Measurements from ENCODE around the gene NTRK2. TPM values are rescaled to one million over a fixed set of nuclear protein-coding genes. Genes with fewer than 3 reads are reported as not detected.

Gene NTRK2
- total RNA-seq, 2 experiments from 2014 or later: 0.12 to 2.9 TPM

DNA sequence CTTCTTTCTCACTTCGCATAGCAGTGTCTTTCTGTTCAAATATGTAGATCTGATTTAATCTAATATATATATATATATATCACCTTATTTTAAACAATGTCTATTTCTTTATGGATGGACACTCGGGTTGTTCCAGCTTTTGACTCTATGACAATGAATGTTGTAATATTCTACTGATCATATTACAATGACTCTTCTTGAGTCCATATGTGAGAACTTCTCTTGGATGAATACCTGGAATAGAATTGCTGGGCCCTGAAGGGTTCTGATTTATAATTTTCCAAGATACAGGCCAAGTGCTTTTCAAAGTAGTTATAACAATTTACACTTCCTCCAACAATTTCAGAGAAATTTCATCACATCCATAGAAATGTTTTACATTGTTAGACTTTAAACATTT, 28.8 kb downstream of the NTRK2 start:
- Mint-ChIP-seq H3K27me3 (peaks cover 32% of the 10 kb centered on the region), H3K36me3 (no peaks in the 10 kb centered on the region), H3K9me3 (ENCODE audit: low read depth) (no peaks in the 10 kb centered on the region), H3K4me1 (peaks cover 3% of the 10 kb centered on the region), H3K4me3 (no peak overlapping the region), H3K27ac (no peak overlapping the region)
- no peak for DNase-seq
- CTCF ChIA-PET: interaction anchor here (1.0 to 9.0 kb wide), 2 partner anchors 81 to 912 kb away, joined by 7 to 72 read pairs; no protein-coding TSS in a partner anchor
- no peak for ATAC-seq

DNA sequence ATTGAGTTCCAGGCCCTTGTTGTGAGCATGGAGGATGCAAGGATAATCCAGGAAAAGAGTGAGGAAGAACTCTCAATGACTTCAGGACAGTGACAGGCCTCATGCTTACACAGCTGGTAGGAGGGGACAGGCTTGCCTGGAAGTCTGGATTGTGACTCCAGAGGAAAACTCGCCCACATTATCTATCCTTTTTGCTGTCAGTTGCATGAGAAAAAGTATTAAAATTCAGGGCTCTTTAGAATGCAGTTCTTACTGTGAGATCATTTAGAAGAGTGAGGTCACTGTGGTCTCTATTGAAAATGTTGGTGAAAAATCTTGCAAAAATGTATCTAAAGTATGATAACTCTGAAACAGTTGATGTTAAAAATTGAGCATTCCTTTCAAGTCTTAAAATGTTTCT, 30.5 kb downstream of the NTRK2 start:
- H3K4me1 Mint-ChIP-seq: no peaks in the 10 kb centered on the region
- ATAC-seq: no peak
- H3K36me3 Mint-ChIP-seq: no peaks in the 10 kb centered on the region
- no peak for DNase-seq
- H3K27ac Mint-ChIP-seq: no peak overlapping the region
- H3K27me3 Mint-ChIP-seq: peaks cover 35% of the 10 kb centered on the region
- CTCF ChIA-PET: interaction anchor here (9.0 kb wide), 1 partner anchor 79 kb away, joined by 72 read pairs; no protein-coding TSS in a partner anchor
- H3K4me3 Mint-ChIP-seq: no peak overlapping the region
- no peaks in the 10 kb centered on the region for H3K9me3 Mint-ChIP-seq (ENCODE audit: low read depth)

DNA sequence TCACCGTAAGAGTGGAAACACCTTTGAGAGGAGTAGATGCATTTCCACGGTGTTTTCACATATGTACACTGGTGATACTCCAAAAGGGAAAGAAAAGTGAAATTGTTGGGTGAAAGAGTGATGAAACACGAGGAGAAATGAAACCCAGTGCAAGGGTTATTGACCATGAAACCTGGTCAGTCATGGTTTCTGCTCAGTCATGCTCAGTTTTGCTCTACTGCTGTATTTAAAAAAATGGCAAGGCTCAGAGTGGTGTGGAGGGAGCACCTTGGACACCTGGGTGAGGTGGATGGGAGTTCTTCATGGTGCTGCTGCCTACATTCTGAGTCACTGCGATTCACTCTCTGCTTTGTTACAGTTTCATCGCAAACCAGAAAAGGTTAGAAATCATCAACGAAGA, 32.3 kb downstream of the NTRK2 start:
- peaks cover 36% of the 10 kb centered on the region for H3K27me3 Mint-ChIP-seq
- CTCF ChIA-PET: interaction anchor here (9.0 kb wide), 1 partner anchor 77 kb away, joined by 72 read pairs; no protein-coding TSS in a partner anchor
- H3K4me3 Mint-ChIP-seq: no peak overlapping the region
- no peak for ATAC-seq
- H3K4me1 Mint-ChIP-seq: no peaks in the 10 kb centered on the region
- no peak for DNase-seq
- no peaks in the 10 kb centered on the region for H3K9me3 Mint-ChIP-seq (ENCODE audit: low read depth)
- no peaks in the 10 kb centered on the region for H3K36me3 Mint-ChIP-seq
- H3K27ac Mint-ChIP-seq: no peak overlapping the region

DNA sequence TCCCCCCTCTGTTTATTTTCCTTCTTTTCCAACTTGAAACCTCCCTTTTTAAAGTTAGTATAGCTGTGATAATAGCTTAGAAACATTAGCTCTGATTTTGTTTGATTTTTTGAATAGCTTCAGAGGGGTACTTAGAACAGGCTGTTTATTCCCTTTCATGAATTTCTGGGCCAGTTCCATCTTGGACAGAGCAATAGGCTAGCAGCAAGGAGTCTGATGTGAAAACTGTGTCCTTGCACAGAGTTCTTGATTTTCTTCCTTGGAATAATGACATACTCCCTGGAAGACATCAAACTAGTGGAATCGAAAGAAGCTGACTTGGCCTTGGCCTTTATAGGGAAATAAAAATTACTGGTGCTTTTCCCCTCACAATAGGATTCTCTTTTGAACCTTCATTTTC, 32.9 kb downstream of the NTRK2 start:
- Mint-ChIP-seq H3K4me3 (no peak overlapping the region), H3K36me3 (no peaks in the 10 kb centered on the region), H3K27me3 (peaks cover 36% of the 10 kb centered on the region), H3K4me1 (no peaks in the 10 kb centered on the region), H3K27ac (no peak overlapping the region), H3K9me3 (ENCODE audit: low read depth) (no peaks in the 10 kb centered on the region)
- ATAC-seq: no peak
- CTCF ChIA-PET: interaction anchor here (1.1 to 9.0 kb wide), 2 partner anchors 77 to 723 kb away, joined by 3 to 72 read pairs; no protein-coding TSS in a partner anchor
- DNase-seq: no peak

DNA sequence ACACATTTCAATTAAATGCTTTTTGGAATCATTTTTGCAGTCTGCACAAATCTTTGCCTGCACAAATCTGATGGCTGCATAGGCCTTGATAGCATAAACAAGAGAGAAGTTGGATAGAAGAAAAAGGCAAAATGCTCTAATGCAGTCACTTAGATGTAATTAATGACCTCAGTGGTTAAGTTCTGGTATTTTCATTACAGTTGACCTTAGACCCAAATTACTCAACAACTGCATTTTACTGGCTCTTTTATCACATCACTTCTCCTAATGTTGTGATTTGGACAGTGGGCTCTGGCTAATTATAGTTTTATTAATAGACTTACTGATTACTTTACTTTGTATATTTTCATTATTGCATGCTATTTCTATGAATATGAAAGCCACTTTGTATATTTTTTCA, 34.3 kb downstream of the NTRK2 start:
- DNase-seq (no peak), ATAC-seq (no peak)
- peaks cover 2% of the 10 kb centered on the region for H3K36me3 Mint-ChIP-seq
- no peak overlapping the region for H3K27ac Mint-ChIP-seq
- peaks cover 3% of the 10 kb centered on the region for H3K9me3 Mint-ChIP-seq (ENCODE audit: low read depth)
- peaks cover 5% of the 10 kb centered on the region for H3K4me1 Mint-ChIP-seq
- CTCF ChIA-PET: no interaction called here
- H3K27me3 Mint-ChIP-seq: peaks cover 36% of the 10 kb centered on the region
- H3K4me3 Mint-ChIP-seq: no peak overlapping the region

DNA sequence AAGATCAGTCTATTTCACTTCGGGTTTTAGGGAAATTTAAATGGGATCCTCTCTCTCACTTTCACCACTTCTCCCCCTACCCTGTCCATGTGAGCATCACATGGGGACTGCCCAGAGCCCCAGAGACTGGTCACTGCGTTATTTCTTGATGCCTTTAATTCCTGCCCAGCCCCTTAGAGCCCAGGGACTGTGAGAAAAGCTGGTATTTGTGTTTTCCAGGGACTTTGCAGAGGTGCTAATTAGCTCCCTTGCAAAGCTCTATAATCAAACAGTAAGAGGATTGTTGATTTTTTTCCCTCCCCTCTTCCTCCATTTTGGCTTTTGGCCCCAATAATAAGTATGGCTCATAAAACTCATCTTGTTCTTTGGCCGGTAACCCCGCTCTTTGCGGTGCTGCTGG, 35.6 kb downstream of the NTRK2 start:
- H3K9me3 Mint-ChIP-seq (ENCODE audit: low read depth): peaks cover 3% of the 10 kb centered on the region
- peaks cover 35% of the 10 kb centered on the region for H3K27me3 Mint-ChIP-seq
- peaks cover 19% of the 10 kb centered on the region for H3K4me1 Mint-ChIP-seq
- H3K27ac Mint-ChIP-seq: no peak overlapping the region
- no peak overlapping the region for H3K4me3 Mint-ChIP-seq
- CTCF ChIA-PET: interaction anchor here (1.1 kb wide), 1 partner anchor 40 kb away, joined by 4 read pairs; no protein-coding TSS in a partner anchor
- H3K36me3 Mint-ChIP-seq: peaks cover 2% of the 10 kb centered on the region
- ATAC-seq (no peak), DNase-seq (no peak)

DNA sequence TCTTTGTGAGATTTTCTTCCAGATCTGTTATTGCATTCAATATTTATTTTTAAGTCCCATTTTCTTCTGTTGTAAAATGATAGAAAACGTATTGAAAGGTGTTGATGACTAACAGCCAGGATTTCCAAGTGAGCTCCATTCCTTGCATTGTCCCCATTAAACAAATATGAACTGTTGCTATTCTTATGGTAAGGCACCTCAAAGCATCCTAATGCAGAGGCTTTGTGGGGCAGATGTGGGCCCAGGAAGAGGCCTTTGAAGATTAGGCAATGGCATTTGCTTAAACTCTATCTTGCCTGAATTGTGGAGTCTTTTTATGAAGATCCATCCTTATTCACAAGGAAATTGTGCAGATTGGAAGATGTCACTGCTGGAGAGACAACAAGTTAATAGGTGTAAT, 38.9 kb downstream of the NTRK2 start:
- Mint-ChIP-seq H3K27ac (no peak overlapping the region), H3K9me3 (ENCODE audit: low read depth) (peaks cover 3% of the 10 kb centered on the region), H3K4me3 (no peak overlapping the region), H3K4me1 (peaks cover 28% of the 10 kb centered on the region), H3K27me3 (peaks cover 23% of the 10 kb centered on the region), H3K36me3 (peaks cover 2% of the 10 kb centered on the region)
- no peak for ATAC-seq
- CTCF ChIA-PET: no interaction called here
- no peak for DNase-seq

DNA sequence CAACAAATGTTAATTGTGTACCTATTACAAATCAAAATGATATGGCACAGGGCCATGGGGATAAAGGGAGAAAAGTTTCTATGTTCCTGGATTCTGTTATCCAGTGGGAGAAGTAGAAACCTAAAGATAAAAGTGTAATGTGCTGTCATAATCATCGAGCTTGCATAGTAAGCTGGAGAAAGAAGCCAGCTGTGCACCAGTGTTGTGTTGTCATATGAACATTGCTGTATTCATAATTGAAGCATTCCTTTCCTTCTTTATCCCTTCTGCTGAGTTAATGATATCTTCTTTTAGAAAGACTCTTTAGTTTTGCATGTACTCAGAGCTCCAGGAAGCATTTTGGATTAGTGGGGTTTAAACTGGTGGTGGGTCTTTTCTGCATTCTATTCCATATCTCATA, 39.5 kb downstream of the NTRK2 start:
- Mint-ChIP-seq H3K9me3 (ENCODE audit: low read depth) (peaks cover 3% of the 10 kb centered on the region), H3K27ac (no peak overlapping the region), H3K4me1 (peaks cover 28% of the 10 kb centered on the region), H3K36me3 (peaks cover 2% of the 10 kb centered on the region), H3K4me3 (no peak overlapping the region), H3K27me3 (peaks cover 29% of the 10 kb centered on the region)
- ATAC-seq (peak; percentile 28), DNase-seq (no peak)
- CTCF ChIA-PET: no interaction called here

DNA sequence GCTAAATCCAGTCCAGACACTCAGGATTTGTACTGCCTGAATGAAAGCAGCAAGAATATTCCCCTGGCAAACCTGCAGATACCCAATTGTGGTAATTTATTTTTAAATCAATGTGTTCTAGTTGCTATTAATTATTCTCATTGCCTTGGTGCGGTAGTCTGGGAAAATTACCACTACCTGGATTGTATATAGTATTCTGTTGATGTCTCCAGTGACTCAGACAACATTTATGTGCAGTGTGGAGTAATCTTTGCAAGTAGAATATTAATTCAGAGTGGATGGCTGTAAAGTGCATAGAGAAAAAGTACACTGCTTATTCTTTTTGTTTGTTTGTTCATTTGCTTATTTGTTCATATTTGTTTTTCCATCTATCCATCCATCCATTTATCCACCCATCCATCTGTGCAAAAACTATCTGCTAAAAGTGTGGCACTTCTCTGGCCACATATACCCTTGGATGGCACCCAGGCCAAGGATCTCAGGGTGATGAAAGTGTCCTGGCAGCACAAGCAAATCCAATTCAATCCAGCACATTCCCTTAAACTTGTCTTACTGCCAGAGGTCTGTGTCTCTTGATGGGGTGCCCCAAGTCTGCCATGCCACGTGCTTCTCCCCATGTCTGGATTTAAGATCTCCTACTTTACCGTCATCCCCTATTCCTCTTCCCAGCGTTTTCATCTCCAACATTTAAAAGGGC, 41.3 kb downstream of the NTRK2 start:
- Mint-ChIP-seq H3K27me3 (peaks cover 32% of the 10 kb centered on the region), H3K36me3 (peaks cover 2% of the 10 kb centered on the region), H3K27ac (no peak overlapping the region), H3K9me3 (ENCODE audit: low read depth) (peaks cover 3% of the 10 kb centered on the region), H3K4me1 (peaks cover 28% of the 10 kb centered on the region), H3K4me3 (no peak overlapping the region)
- no peak for DNase-seq
- ATAC-seq: no peak
- CTCF ChIA-PET: interaction anchor here (1.1 kb wide), 1 partner anchor 13 kb away, joined by 3 read pairs; no protein-coding TSS in a partner anchor

DNA sequence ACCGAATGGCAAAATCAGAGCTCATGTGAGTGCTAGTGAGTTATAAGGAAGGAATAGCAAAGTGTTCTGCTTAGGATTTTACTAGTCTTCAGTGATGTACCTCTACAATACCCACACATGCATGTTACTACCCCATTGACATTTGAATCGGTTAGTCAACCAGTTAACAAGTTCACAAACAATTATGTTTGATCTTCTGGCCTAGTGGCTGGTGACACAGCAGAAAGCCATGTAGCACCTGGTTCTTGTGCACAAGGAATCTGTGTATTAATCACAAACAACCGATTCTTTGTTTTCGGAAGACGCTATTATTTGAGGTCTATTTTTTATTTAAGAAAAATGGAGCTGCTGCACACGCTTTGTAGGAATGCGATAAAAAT, 41.9 kb downstream of the NTRK2 start:
- Mint-ChIP-seq H3K27me3 (peaks cover 32% of the 10 kb centered on the region), H3K36me3 (peaks cover 2% of the 10 kb centered on the region), H3K27ac (no peak overlapping the region), H3K9me3 (ENCODE audit: low read depth) (peaks cover 3% of the 10 kb centered on the region), H3K4me1 (peaks cover 28% of the 10 kb centered on the region), H3K4me3 (no peak overlapping the region)
- DNase-seq: no peak
- CTCF ChIA-PET: interaction anchor here (1.1 kb wide), 1 partner anchor 14 kb away, joined by 3 read pairs; no protein-coding TSS in a partner anchor
- ATAC-seq: no peak

DNA sequence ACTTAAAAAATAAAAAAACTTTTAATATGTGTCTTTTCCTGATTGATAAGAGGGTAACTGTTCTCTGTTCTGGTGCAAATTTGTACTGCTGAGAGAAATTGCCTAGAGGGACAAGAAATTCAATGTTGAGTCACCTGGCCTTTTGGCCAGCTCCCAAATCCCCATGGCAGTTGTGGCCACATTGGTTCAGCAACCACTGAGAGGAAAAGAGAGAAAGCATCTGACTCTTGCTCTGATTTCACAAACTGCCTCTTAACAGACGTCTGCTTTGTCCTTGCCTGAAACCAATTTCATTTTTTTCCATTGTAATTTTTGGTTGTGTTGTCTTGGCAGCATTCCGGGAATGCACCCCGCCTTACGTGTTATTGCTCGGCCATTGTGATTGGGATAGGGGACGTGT, 42.4 kb downstream of the NTRK2 start:
- Mint-ChIP-seq H3K27me3 (peaks cover 35% of the 10 kb centered on the region), H3K9me3 (ENCODE audit: low read depth) (peaks cover 3% of the 10 kb centered on the region), H3K4me1 (peaks cover 31% of the 10 kb centered on the region), H3K36me3 (peaks cover 2% of the 10 kb centered on the region), H3K27ac (no peak overlapping the region), H3K4me3 (no peak overlapping the region)
- ATAC-seq (no peak), DNase-seq (no peak)
- CTCF ChIA-PET: interaction anchor here (1.1 kb wide), 1 partner anchor 14 kb away, joined by 3 read pairs; no protein-coding TSS in a partner anchor

DNA sequence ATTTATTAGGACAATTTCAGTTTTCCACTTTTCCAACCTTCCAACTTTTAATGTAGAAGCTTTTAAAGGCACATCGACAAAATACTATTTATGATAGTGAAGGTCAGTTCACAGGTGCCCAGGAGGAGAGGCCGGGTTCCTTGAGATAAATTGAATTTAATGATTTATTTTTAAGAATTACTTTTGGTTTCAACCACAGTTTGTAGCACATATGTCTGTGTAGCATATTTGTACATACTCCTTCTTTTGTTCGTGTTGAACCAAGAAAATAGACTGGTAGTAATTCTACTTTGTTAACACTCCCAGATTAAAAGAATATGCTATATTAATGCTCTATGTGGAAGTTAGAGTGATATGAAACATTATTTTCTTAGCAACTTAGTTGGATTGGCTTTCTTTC, 46.7 kb downstream of the NTRK2 start:
- no peak overlapping the region for H3K4me3 Mint-ChIP-seq
- no peak overlapping the region for H3K27ac Mint-ChIP-seq
- peaks cover 9% of the 10 kb centered on the region for H3K4me1 Mint-ChIP-seq
- ATAC-seq (no peak), DNase-seq (no peak)
- H3K27me3 Mint-ChIP-seq: peaks cover 36% of the 10 kb centered on the region
- H3K9me3 Mint-ChIP-seq (ENCODE audit: low read depth): no peaks in the 10 kb centered on the region
- no peaks in the 10 kb centered on the region for H3K36me3 Mint-ChIP-seq
- CTCF ChIA-PET: no interaction called here

DNA sequence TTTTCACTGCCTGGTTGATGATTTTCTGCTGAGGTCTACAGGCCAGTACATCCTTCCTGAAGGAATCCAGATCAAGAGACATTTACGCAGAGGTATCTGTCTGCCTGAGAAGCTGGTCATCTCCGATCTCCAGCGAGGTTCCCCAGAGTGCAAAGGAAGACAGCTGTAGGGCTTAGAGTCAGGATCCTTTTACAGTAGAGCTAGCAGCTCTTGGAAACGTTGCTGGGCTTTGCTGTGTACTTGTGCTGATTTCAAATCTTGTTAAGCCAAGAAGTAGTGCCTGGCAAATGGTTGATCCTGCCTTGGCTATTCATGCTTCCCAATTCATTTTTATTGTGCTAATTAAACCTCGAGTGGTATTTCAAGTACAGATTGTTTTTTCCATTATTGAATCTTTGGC, 48.9 kb downstream of the NTRK2 start:
- DNase-seq (no peak), ATAC-seq (no peak)
- Mint-ChIP-seq H3K27me3 (peaks cover 27% of the 10 kb centered on the region), H3K9me3 (ENCODE audit: low read depth) (no peaks in the 10 kb centered on the region), H3K4me1 (peaks cover 2% of the 10 kb centered on the region), H3K36me3 (no peaks in the 10 kb centered on the region), H3K27ac (no peak overlapping the region), H3K4me3 (no peak overlapping the region)
- CTCF ChIA-PET: interaction anchor here (1.1 kb wide), 1 partner anchor 28 kb away, joined by 4 read pairs; no protein-coding TSS in a partner anchor

DNA sequence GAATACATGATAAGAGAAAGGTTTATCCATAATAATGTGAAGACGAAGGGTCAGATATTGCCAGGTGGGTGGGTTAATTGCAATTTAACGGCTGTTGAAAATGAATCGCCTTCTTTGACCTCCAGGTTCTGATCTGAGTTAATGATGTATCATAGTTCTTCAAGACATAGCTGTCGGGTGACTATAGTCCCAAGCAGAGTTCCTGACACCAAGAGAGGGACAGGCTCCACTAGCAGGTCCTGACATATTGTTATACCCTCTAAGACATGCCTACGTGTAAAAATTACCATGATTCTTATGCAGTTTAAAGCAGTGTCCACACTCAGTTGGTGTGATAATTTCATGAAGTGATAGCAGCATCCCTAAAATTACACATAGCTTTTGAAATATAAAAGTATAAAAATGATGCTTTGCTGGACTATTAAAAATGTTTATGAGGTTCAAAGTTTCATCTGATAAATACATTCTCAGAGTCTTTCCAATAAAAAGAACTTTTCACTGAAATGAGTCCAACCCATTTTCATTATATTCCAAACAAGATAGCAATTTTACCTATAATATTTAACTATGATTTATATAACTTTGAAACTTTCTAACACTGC, 53.0 kb downstream of the NTRK2 start:
- CTCF ChIA-PET: no interaction called here
- ATAC-seq (no peak), DNase-seq (no peak)
- Mint-ChIP-seq H3K4me1 (no peaks in the 10 kb centered on the region), H3K27ac (no peak overlapping the region), H3K9me3 (ENCODE audit: low read depth) (no peaks in the 10 kb centered on the region), H3K4me3 (no peak overlapping the region), H3K27me3 (peaks cover 14% of the 10 kb centered on the region), H3K36me3 (no peaks in the 10 kb centered on the region)

Data from activated CD8-positive, alpha-beta memory T cell treated with anti-CD3 and anti-CD28 coated beads, Interleukin-2, amount 10 ng/mL, durations not matched to agents 7 days and 5 days (primary cell).